NB4 (cell line): ENCODE results near the gene CDK4.

Source experiments
- DNase-seq: peaks from one replicate; pipeline ENCODE4 v3.0.0; 2010; ENCODE audit warnings: low read depth
- H3K4me3 ChIP-seq: one replicate; pipeline ENCODE4 v1.5.1; 2011; ENCODE audit warnings: mild to moderate bottlenecking, low read depth, low read length, moderate library complexity
- CTCF ChIP-seq: IDR thresholded peaks from one replicate; pipeline ENCODE4 v1.5.1; 2012; ENCODE audit warnings: low read depth, low read length
- MAX ChIP-seq: IDR thresholded peaks from 2 replicates; pipeline ENCODE4 v1.6.1; 2011; ENCODE audit warnings: low read depth, low read length
- MYC ChIP-seq: IDR thresholded peaks from 2 replicates; pipeline ENCODE4 v1.6.1; 2011; ENCODE audit warnings: low read depth, low read length
- POLR2A ChIP-seq: IDR thresholded peaks from 2 replicates; pipeline ENCODE4 v1.6.1; 2011; ENCODE audit warnings: mild to moderate bottlenecking; ENCODE audit not compliant: insufficient read length; ENCODE audit errors: extremely low read depth

Gene CDK4

GRCh38 chr12:57733928-57734327 lies 18.2 kb downstream of the CDK4 start:
- no peak for DNase-seq
- H3K4me3 ChIP-seq = no peak overlapping the region
- TF ChIP-seq POLR2A = no peak
- TF ChIP-seq MYC = no peak
- no peak for TF ChIP-seq CTCF
- no peak for TF ChIP-seq MAX

- H3K4me3 ChIP-seq = no peak overlapping the region
- DNase-seq = no peak
- no peak for TF ChIP-seq MAX
- TF ChIP-seq CTCF = no peak
- TF ChIP-seq MYC = no peak
- no peak for TF ChIP-seq POLR2A
These were observed 19.1 kb downstream of the CDK4 start for GRCh38 chr12:57732726-57733593.

- DNase-seq = no peak
- no peak for TF ChIP-seq POLR2A
- H3K4me3 ChIP-seq = no peak overlapping the region
These were observed 19.8 kb downstream of the CDK4 start for GRCh38 chr12:57732270-57732669.

- H3K4me3 ChIP-seq = no peak overlapping the region
- TF ChIP-seq CTCF = no peak
- no peak for TF ChIP-seq POLR2A
- DNase-seq = no peak
These were observed 20.6 kb downstream of the CDK4 start for GRCh38 chr12:57731411-57732080.

- no peak overlapping the region for H3K4me3 ChIP-seq
- TF ChIP-seq POLR2A = no peak
- no peak for TF ChIP-seq MAX
- no peak for TF ChIP-seq MYC
- TF ChIP-seq CTCF = no peak
- no peak for DNase-seq
These were observed 21.6 kb downstream of the CDK4 start for GRCh38 chr12:57730336-57731067.

GRCh38 chr12:57729321-57729844 lies 22.7 kb downstream of the CDK4 start:
- DNase-seq = no peak
- no peak for TF ChIP-seq MAX
- no peak for TF ChIP-seq POLR2A
- TF ChIP-seq MYC = no peak
- no peak for TF ChIP-seq CTCF
- no peak overlapping the region for H3K4me3 ChIP-seq
